ENCODE results near the gene BSND.

GRCh38 chr1:55049271-55049913, 50.7 kb downstream of the BSND start:
- no peak for TF ChIP-seq CREB5 (CRISPR knock-in tag; IDR thresholded peaks at IDR 0.05; ENCODE audit: low read depth)
- TF ChIP-seq CSDC2 (CRISPR knock-in tag; IDR thresholded peaks at IDR 0.05): no peak
- TF ChIP-seq ARNTL (CRISPR knock-in tag; IDR thresholded peaks at IDR 0.05; ENCODE audit: borderline replicate concordance, low read depth): no peak
